Activated T-helper 2 cell treated with anti-CD3 and anti-CD28 coated beads, Interferon-gamma antibody, Interleukin-2, Interleukin-4, amounts not matched to agents 10 μg/mL and 5 μg/mL and 100 μg/mL, durations not matched to agents 14 hours and 24 hours and 36 hours (primary cell): ENCODE measurements around the gene SORBS1. TPM values are rescaled to one million over a fixed set of nuclear protein-coding genes. Genes with fewer than 3 reads are reported as not detected.

ENCODE experiments used
- DNase-seq: peaks from one replicate; pipeline ENCODE4 v3.0.0; 2021; ENCODE audit warnings: low spot score
- H3K27ac Mint-ChIP-seq: one replicate; pipeline ENCODE4 v1.8.0; 2021; ENCODE audit warnings: mixed read lengths
- H3K27me3 Mint-ChIP-seq: one replicate; pipeline ENCODE4 v1.8.0; 2021; ENCODE audit warnings: low read depth, mixed read lengths
- H3K36me3 Mint-ChIP-seq: one replicate; pipeline ENCODE4 v1.8.0; 2021; ENCODE audit warnings: low read depth, mixed read lengths
- H3K4me1 Mint-ChIP-seq: one replicate; pipeline ENCODE4 v1.8.0; 2021; ENCODE audit warnings: low read depth, mixed read lengths
- H3K4me3 Mint-ChIP-seq: one replicate; pipeline ENCODE4 v1.8.0; 2021; ENCODE audit warnings: low read depth, mild to moderate bottlenecking, moderate library complexity, mixed read lengths
- H3K9me3 Mint-ChIP-seq: one replicate; pipeline ENCODE4 v1.8.0; 2021; ENCODE audit warnings: mixed read lengths
- intact Hi-C: fragments of 100-400 bp; cut with micrococcal nuclease; formaldehyde crosslinking; loops from one replicate; pipeline ENCODE4 v1.15.1; 2023
- total RNA-seq: library from RNA; stranded (reverse); gene quantifications from 2 replicates; pipeline ENCODE4 v1.2.3, GENCODE V29; 2022

SORBS1 gene
- total RNA-seq, 1 donor from 2014 or later: 0.43 TPM

- H3K4me1 Mint-ChIP-seq: peaks cover 13% of the 10 kb centered on the region
- H3K36me3 Mint-ChIP-seq: no peaks in the 10 kb centered on the region
- no peak for DNase-seq
- no peak overlapping the region for H3K27ac Mint-ChIP-seq
- H3K27me3 Mint-ChIP-seq: peaks cover 2% of the 10 kb centered on the region
- intact Hi-C loops: no loop called here
- H3K4me3 Mint-ChIP-seq: no peak overlapping the region
- no peaks in the 10 kb centered on the region for H3K9me3 Mint-ChIP-seq
Observed at GRCh38 chr10:95516774-95517373, 44.3 kb downstream of the SORBS1 start.

DNA sequence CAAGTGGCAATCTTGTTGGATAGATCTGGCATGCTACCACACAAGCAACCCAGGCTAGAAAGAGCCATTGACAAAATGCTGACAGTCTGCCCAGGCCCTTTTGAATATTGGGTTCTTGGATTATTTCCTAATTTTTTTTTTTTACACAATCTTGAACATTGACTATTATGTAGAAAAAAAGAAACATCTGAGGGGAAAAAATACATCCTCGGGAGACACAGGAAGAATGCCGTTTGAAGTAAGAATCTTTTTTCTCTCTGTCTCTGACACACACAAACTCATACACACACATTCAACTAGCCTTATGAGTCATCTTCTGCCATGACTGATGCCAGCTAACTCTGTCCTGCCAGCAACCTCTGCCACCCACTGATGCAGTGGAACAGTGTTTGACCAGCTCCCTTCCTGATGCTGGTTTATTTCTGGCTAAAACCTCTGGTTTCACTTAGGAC, 47.2 kb downstream of the SORBS1 start:
- Mint-ChIP-seq H3K27me3 (peaks cover 9% of the 10 kb centered on the region), H3K9me3 (no peaks in the 10 kb centered on the region), H3K27ac (peak overlapping the region; percentile 29), H3K4me1 (peaks cover 13% of the 10 kb centered on the region), H3K36me3 (no peaks in the 10 kb centered on the region), H3K4me3 (no peak overlapping the region)
- DNase-seq: no peak
- intact Hi-C loops: no loop called here

- DNase-seq: no peak
- intact Hi-C loops: no loop called here
Observed at GRCh38 chr10:95513008-95513589, 48.1 kb downstream of the SORBS1 start.

GRCh38 chr10:95511314-95511713, 49.9 kb downstream of the SORBS1 start:
- no peaks in the 10 kb centered on the region for H3K9me3 Mint-ChIP-seq

More at GRCh38 chr10:95513008-95513589, 48.1 kb downstream of the SORBS1 start:
- Mint-ChIP-seq H3K4me3 (no peak overlapping the region), H3K27ac (no peak overlapping the region), H3K36me3 (no peaks in the 10 kb centered on the region), H3K9me3 (no peaks in the 10 kb centered on the region), H3K27me3 (peaks cover 15% of the 10 kb centered on the region), H3K4me1 (peaks cover 13% of the 10 kb centered on the region)

GRCh38 chr10:95509251-95509650, 51.9 kb downstream of the SORBS1 start:
- H3K4me1 Mint-ChIP-seq: peaks cover 7% of the 10 kb centered on the region
- H3K9me3 Mint-ChIP-seq: no peaks in the 10 kb centered on the region
- no peaks in the 10 kb centered on the region for H3K36me3 Mint-ChIP-seq

More at GRCh38 chr10:95511314-95511713, 49.9 kb downstream of the SORBS1 start:
- H3K27me3 Mint-ChIP-seq: peaks cover 13% of the 10 kb centered on the region
- H3K4me3 Mint-ChIP-seq: no peak overlapping the region
- intact Hi-C loops: no loop called here
- no peaks in the 10 kb centered on the region for H3K36me3 Mint-ChIP-seq
- peaks cover 13% of the 10 kb centered on the region for H3K4me1 Mint-ChIP-seq
- H3K27ac Mint-ChIP-seq: no peak overlapping the region
- DNase-seq: no peak

DNA sequence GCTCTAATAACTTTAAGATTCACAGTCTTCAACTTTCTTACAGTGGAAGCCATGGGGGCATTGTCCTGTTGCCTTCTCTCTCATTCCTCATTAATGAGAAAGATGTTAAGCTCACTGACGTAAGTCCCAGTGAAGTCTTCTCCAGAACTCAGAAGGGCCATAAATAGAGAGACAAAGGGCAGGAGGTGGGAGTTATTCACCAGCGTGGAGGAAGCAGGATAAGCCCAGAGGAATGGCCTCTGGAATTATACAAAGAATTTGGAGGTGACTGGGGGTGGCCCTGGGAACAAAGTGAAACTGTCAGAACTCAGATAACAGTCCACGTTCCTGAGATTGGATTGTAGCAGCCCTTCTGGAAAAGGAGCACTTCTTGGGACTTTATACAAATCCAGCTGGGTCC, 52.4 kb downstream of the SORBS1 start:
- no peaks in the 10 kb centered on the region for H3K9me3 Mint-ChIP-seq
- intact Hi-C loops: no loop called here

More at GRCh38 chr10:95509251-95509650, 51.9 kb downstream of the SORBS1 start:
- H3K4me3 Mint-ChIP-seq: no peak overlapping the region
- H3K27ac Mint-ChIP-seq: no peak overlapping the region
- no peak for DNase-seq
- intact Hi-C loops: no loop called here
- H3K27me3 Mint-ChIP-seq: peaks cover 15% of the 10 kb centered on the region

GRCh38 chr10:95506056-95506737, 55.0 kb downstream of the SORBS1 start:
- intact Hi-C loops: no loop called here
- H3K27ac Mint-ChIP-seq: no peak overlapping the region
- H3K36me3 Mint-ChIP-seq: no peaks in the 10 kb centered on the region
- no peak overlapping the region for H3K4me3 Mint-ChIP-seq
- H3K4me1 Mint-ChIP-seq: no peaks in the 10 kb centered on the region
- no peaks in the 10 kb centered on the region for H3K9me3 Mint-ChIP-seq
- H3K27me3 Mint-ChIP-seq: peaks cover 18% of the 10 kb centered on the region
- DNase-seq: no peak

More for the DNA sequence above, 52.4 kb downstream of the SORBS1 start:
- Mint-ChIP-seq H3K4me3 (no peak overlapping the region), H3K27ac (no peak overlapping the region), H3K36me3 (no peaks in the 10 kb centered on the region), H3K27me3 (peaks cover 15% of the 10 kb centered on the region), H3K4me1 (peaks cover 1% of the 10 kb centered on the region)
- DNase-seq: no peak

DNA sequence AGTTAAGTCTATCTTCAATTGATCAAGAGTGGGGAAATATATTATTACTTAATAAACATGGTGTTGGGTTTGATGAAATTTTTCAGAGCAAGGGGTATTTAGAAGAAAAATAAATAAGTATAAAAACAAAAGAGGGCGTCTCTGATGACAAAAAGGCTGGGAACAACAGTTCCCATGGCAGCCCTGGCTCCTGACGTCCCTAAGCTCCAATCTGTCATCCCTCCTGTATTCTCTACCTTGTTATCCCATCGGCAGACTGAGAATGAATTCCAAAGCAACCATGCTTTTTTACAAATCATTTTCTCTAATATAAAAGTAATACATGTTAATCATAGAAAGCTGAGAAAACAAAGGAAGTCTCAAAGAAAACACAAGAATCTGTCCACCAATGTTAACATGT, 55.5 kb downstream of the SORBS1 start:
- H3K36me3 Mint-ChIP-seq: no peaks in the 10 kb centered on the region
- intact Hi-C loops: no loop called here
- DNase-seq: no peak
- H3K4me3 Mint-ChIP-seq: no peak overlapping the region
- no peaks in the 10 kb centered on the region for H3K4me1 Mint-ChIP-seq
- no peaks in the 10 kb centered on the region for H3K9me3 Mint-ChIP-seq
- H3K27me3 Mint-ChIP-seq: peaks cover 19% of the 10 kb centered on the region
- no peak overlapping the region for H3K27ac Mint-ChIP-seq

DNA sequence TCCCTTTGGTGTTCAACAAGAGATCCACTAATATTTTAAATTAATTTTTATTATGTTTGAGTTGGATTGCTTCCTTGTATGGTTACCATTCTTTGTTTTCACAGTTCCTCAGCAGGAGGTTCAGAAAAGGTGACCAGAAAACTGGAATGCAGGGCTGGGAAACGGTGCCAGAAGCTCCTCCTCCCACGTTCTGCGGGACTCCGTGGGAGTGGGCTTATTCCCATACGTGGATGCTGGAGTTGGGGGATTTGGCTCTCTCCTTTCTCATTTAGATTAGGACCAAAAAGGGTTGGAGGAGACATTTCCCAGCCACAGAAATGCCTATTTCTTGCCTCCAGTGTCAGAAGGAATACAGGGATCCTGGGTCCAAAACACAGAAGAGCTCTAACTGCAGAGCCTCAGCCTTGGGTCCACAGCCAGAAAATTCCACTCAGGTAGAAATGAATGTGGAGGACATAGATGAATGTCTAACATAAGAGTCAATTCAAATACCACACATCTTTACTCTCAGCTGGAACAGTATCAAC, 56.0 kb downstream of the SORBS1 start:
- Mint-ChIP-seq H3K36me3 (no peaks in the 10 kb centered on the region), H3K4me1 (no peaks in the 10 kb centered on the region), H3K9me3 (no peaks in the 10 kb centered on the region), H3K4me3 (no peak overlapping the region), H3K27me3 (peaks cover 19% of the 10 kb centered on the region), H3K27ac (no peak overlapping the region)
- no peak for DNase-seq
- intact Hi-C loops: no loop called here

DNA sequence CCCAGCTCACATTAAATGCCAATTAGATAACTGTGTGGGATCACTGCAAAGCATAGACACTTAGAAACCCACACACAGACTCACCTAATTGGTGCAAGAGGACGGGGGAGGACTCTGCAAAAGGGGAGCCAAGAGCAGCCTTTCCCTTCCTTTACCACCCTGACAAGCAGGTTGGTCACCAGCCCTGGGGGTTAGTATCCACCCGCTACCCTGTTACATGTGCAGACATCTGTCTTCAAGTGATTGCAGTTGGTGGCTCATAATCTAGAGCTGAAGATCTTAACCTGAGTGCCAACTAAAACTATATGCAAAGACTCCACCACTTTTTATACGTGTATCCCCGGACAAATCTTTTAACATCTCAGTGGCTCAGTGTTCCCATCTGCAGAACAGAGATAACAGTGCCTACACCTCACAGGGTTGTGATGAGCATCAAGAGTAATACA, 56.9 kb downstream of the SORBS1 start:
- H3K27me3 Mint-ChIP-seq: peaks cover 14% of the 10 kb centered on the region
- DNase-seq: no peak
- no peak overlapping the region for H3K27ac Mint-ChIP-seq
- no peaks in the 10 kb centered on the region for H3K36me3 Mint-ChIP-seq
- no peak overlapping the region for H3K4me3 Mint-ChIP-seq
- intact Hi-C loops: no loop called here
- no peaks in the 10 kb centered on the region for H3K9me3 Mint-ChIP-seq
- H3K4me1 Mint-ChIP-seq: no peaks in the 10 kb centered on the region

DNA sequence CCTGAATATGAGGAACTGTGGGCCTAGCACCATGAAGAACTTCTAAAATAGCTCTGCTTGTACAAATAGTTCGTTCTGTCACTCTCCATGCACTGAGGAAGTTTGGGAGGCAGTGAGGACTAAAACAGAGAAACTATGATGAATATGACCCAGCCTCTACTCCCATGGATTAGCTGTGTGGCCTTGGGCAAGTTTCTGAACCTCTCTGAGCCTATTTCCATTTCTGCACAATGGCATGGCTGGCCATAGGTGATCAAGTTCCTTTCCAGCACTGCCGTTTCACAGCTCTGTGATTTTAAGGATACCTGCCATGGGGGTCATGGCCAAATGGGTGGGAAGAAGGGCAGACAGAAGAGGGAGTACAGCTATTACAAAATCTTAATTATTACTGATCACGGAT, 57.6 kb downstream of the SORBS1 start:
- no peak overlapping the region for H3K27ac Mint-ChIP-seq
- no peak overlapping the region for H3K4me3 Mint-ChIP-seq
- no peaks in the 10 kb centered on the region for H3K36me3 Mint-ChIP-seq
- H3K4me1 Mint-ChIP-seq: no peaks in the 10 kb centered on the region
- DNase-seq: no peak
- intact Hi-C loops: no loop called here
- H3K9me3 Mint-ChIP-seq: no peaks in the 10 kb centered on the region
- peaks cover 12% of the 10 kb centered on the region for H3K27me3 Mint-ChIP-seq

- H3K4me3 Mint-ChIP-seq: no peak overlapping the region
- H3K27me3 Mint-ChIP-seq: peaks cover 8% of the 10 kb centered on the region
- no peak overlapping the region for H3K27ac Mint-ChIP-seq
- no peaks in the 10 kb centered on the region for H3K9me3 Mint-ChIP-seq
- H3K4me1 Mint-ChIP-seq: no peaks in the 10 kb centered on the region
- DNase-seq: no peak
- no peaks in the 10 kb centered on the region for H3K36me3 Mint-ChIP-seq
- intact Hi-C loops: no loop called here
Observed at GRCh38 chr10:95503001-95503400, 58.2 kb downstream of the SORBS1 start.

DNA sequence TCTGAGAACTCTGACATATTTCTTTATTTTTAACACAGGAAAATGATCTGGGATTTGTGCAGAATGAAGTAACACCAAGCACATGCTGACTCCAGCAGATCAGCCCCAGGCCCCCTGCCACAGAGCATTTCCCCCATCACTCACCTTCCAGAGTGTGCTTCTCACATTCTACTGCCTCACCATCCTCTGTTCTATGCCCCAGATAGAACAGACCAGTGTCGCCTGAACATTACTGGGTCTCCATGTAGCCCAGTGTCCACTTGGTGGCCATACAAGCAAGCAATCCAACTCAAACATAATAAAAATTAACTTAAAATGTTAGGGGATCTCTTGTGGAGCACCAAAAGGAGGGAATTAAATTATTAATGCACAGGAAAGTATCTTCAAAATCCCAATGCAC, 58.8 kb downstream of the SORBS1 start:
- Mint-ChIP-seq H3K27me3 (peaks cover 8% of the 10 kb centered on the region), H3K36me3 (no peaks in the 10 kb centered on the region), H3K4me1 (no peaks in the 10 kb centered on the region), H3K9me3 (no peaks in the 10 kb centered on the region), H3K4me3 (no peak overlapping the region), H3K27ac (no peak overlapping the region)
- intact Hi-C loops: no loop called here
- DNase-seq: no peak
